HL-60/S4 treated with retinoic acid at 250 ng/mL for 4 days and 3 days (cell line): Measurements from ENCODE around the gene AFM.
"Not testable (repeated sequence)": the region's sequence is repeated elsewhere in the genome, so short reads cannot be mapped to it uniquely, and the experiment has no call there.

ENCODE experiments used
- in situ Hi-C: fragments of 300-500 bp; cut with MboI; formaldehyde crosslinking; loops from 2 replicates; pipeline ENCODE4 v1.7.0; 2022; ENCODE audit warnings: low sequenced_read_pairs

The AFM gene

DNA sequence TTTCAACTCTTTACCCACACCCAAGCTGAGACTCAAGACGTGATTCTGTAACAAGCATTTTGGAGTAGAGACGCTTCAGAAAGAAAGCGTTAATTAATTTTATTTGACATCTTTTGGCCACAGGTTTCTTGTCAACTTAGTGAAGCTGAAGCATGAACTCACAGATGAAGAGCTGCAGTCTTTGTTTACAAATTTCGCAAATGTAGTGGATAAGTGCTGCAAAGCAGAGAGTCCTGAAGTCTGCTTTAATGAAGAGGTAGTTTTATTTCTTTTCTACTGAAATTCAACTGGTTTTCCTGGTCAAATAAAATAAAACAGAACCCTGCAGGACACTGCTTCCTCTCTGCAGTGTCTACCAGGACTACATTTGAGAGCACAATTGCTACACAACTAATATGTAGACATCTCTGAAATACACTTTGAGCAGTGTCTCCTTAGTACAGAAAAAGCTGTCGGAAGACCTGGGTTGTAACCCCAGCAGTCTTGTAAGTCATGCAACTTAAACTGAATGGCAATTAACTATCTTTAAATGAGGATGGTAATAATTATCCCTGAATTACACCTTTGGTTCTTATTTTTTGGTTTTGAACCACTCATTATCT, 20.2 kb downstream of the AFM start:
- in situ Hi-C loops: no loop called here

DNA sequence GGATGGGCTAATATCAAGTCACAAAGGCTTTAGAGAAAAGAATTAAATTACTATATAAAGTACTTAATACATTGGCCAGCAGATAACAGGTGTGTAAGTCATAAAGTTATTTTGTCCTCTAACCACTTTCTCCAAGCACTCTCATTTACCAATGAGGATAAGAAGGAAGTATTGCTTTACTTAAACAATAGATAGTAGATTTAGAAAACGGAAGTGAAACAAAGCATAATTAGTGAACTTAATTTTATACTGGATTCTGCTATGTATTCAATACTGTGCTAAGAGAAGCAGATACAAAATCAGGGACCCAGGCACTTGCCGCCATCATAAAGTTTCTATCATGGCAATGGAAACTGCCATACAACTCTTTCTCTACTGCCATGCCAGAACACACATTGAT, 24.0 kb downstream of the AFM start:
- in situ Hi-C loops: no loop called here

DNA sequence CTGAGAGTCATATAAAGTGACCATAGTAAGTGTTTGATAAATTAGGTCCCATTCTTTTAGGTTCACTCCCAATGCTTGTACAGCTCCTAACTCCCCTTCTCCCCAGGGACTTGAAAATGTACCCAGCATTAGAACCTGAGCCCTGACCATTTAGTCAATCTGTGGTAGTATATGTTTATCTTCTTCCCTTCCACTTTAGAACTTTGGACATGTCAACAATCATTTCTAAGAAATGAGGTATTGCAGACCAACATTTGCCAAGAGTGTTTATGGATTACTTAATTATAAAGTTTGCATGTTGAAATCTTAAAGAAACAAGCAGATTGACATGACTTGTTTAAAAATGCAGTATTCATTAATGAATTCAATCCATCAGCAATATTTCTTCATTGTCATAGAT, 26.0 kb downstream of the AFM start:
- in situ Hi-C loops: no loop called here

DNA sequence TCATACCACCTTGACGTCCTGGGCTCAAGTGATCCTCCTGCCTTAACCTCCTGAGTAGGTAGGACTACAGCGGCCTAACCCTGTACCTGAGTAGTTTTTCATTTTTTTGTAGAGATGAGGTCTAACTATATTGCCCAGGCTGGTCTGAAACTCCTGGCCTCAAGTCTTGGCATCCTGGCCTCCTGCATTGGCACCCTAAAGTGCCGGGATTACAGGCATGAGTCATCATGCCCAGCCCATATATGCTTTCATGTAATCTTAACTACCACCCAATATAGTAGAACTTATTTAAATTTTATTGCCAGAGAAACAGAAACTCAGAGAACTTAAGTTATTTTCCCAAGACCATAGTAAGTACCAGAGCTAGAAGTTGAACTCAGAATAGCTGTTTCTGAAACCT, 27.1 kb downstream of the AFM start:
- in situ Hi-C loops: no loop called here

DNA sequence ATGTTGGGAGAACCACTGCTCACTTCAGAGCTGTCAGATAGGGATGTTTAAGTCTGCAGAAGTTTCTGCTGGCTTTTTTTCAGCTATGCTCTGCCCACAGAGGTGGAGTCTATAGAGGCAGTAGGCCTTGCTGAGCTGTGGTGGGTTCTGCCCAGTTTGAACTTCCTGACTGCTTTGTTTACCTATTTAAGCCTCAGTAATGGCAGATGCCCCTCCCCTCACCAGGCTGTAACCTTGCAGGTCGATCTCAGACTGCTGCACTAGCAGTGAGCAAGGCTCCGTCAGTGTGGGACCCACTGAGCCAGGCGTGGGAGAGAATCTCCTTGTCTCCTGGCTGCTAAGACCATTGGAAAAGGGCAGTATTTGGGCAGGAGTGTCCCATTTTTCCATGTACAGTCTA, 36.8 kb downstream of the AFM start:
- in situ Hi-C loops: no loop called here

DNA sequence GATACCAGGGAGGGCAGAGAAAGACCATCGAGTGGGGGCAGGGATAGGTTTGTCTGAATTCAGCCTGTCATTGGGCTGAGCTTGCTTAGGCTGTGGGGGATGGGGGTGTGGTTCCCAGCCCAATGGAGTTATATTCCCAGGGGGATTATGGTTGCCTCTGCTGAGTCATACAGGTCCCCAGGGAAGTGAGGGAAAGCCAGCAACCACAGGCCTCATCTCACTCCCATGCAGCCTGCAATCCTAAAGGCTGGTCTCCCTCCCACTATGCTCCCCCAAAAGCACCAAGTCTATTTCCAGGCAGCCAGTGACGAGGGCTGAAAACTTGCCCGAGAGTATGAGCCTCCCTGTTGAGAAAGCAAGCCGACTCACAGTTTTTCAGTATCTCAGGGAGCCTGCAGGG, 39.3 kb downstream of the AFM start:
- in situ Hi-C loops: no loop called here

DNA sequence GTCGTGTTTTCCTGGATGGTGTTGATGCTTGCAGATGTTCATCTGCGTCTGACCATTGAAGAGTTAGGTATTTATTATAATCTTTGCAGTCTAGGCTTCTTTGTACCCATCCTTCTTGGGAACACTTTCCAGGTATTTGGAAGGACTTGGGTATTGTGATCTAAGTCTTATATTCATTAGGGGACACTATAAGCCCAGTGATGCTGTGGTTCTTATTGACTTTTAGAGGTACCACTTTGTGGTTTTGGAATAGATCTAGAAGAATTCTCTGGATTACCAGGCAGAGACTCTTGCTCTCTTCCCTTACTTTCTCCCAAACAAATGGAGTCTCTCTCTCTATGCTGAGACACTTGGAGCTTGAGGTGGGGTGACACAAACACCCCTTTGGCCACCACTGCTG, 41.6 kb downstream of the AFM start:
- in situ Hi-C loops: no loop called here

DNA sequence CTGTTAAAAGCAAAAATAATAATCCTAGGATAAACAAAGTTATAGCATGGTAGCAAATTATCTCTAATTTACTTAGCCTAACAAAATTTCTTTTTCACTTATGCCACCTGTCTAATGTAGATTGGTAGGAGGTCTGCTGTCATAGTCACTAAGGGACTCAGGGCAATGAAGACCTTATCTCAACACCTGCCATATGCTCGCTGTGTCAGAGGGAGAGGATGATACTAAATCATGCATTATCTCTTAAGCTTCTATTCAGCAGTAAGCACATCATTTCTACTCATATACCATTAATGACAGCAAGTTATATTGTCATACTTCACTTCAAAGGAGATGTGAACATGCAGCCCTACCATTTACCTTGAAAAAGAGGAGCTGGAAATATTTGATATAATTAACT, 44.1 kb downstream of the AFM start:
- in situ Hi-C loops: no loop called here

DNA sequence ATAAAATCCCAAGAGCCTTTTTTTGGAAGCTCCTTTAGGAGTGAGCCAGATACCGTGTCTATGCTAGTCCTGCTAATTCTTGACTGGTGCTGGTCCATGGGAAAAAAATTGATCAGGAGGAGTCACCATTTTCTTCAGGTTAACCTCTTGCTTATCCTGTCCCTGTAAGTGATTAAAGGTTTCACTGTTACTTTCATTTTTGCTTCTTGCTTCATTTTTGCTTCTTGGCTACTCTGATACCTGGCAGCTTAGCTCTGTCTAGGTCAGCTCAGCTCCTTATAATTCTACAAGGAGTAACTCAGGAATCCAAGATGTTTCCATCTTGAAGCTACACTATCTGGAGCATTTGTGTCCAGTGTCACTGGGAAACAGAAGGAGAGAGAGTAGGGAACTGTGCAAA, 45.7 kb downstream of the AFM start:
- in situ Hi-C loops: no loop called here

DNA sequence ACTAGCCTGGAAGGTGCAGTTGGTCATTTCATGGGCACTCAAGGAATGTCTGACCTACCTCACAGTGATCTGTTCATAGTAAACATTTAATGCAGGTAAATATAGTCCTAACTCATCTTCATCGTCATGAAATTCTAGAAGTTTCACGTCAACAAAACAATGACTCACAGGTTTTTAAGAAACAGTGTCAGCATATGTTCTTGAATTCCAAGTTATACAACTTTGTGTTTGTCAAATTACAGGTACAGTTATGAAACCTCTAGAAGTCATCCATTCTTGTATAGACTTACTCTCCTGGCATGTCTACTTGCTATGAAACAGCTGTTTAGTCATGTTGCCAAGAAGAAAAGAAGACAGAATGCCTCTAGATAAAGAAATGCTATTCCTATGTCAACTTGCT, 46.6 kb downstream of the AFM start:
- in situ Hi-C loops: no loop called here

DNA sequence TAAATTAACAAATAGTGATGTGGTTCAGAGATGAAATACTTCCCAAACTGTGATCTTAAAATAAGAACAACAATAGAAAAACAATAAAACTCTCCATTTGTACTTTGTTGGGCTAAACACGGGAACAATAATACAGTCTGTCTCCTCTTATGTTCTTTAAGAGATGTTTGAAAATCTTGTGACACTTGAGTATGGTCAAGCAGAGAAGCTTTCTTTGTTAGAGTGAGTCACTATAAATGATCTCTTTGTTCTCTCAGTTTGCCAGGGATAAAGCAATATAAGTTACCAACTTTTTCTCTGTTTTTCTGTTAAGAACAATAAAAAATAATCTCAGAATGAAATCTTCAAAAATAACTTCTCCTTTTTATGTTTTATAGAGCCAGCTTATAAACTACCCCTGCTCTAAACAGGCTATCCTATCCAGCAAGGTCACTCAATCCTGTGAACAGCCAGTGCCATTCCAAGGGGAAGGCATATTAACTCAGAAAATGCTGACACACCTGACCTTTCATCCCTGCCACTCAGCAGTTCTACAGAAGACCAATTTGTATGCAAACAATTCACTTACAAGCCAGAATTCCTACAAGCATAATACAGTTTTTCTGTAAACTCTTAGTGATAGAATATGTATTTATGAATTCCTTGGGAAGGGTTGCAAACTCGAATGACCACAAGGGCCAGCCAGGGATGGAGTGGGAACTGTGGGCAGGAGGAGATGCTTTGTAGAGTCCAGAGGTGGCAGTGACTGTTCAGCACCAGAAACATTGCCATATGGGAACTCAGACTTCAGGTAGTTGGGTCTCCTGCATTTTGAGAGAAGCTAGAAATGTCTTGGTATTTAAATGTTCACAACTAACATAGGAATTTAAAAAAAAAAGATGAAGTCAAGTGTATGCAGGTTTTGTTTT, 52.2 kb downstream of the AFM start:
- in situ Hi-C loops: no loop called here

DNA sequence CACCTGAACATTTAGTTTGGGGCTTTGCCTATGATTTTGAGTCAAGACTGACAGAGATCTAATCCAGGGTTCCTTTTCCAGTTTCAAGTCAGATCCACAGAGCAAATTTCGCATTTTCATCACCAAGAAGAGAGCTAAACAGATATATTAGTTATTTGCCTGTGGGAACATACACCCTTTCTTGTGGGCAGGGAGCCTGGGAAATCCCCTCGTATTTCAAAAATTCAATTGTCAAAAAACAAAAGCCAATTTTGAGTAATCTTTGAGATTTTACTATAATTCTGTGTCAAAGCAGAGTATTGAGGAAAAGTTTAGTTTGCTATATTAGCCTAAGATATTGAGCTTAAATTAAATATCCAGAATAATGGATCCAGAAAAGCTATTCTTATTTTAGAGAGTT, 56.6 kb downstream of the AFM start:
- in situ Hi-C loops: no loop called here

DNA sequence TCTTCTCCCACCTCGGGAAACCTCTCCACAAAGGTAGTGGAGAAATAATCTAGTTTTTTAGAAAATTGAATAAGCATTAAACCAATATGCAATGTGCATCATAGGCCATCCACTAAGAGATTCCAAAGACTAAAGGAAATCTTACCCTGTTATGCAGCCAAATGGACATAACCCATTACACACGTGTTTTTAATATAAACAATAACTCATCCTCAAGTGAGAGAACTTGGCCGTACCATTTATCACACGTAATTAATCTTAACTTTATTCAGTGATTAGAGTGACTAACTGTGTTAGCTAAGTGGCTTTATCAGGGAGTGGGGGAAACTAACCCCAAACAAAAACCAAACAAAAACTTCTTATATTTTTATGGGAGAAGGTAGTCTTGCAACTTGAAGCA, 57.8 kb downstream of the AFM start:
- in situ Hi-C loops: no loop called here

DNA sequence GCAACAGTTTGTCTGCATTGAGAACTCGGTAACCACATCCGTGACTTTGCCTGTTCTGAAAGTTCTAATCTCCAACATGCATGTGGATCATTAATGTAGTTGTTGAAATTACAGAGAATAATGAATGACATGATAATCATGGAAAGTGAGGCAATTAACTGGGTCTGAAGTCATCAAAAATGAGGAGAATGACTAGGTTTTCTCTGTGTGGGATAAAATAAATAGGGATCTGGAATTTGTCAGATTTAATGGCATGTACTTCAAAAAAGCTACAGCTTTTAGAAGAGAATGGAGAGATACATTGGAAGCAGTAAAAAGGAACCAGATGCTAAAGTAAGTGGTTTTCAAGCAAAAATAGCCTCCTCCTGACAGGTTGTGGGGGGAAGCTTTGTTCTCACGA, 59.3 kb downstream of the AFM start:
- in situ Hi-C loops: no loop called here

DNA sequence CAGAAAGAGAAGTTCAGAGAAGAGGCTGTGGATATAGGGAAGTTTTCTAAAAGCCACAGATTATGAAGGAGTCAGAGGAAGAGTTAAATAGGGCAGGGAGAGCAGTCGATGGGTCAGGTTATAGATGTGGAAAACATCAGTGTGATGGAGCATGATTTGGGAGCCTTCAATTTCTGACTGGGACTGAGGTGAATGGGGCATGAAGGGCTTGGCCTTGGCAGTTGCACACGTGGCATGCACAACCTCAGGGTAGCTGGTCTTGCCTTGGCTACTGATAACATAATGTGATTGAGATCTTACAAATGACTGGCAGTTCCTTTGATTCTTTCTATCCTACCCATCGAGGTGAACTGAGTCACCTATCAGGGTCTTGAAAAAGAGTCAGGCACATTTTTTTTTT, 59.7 kb downstream of the AFM start:
- in situ Hi-C loops: no loop called here

DNA sequence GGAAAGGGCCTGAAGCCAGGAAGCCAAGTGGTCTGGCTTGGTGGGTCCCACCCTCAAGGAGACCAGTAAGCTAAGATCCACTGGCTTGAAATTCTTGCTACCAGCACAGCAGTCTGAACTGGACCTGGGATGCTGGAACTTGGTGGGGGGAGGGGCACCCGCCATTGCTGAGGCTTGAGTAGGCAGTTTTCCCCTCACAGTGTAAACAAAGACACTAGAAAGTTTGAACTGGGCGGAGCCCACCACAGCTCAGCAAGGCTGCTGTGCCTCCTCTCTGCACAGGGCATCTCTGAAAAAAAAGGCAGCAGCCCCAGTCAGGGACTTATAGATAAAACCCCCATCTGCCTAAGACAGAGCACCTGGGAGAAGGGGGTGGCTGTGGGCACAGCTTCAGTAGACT, 63.1 kb downstream of the AFM start:
- in situ Hi-C loops: no loop called here

DNA sequence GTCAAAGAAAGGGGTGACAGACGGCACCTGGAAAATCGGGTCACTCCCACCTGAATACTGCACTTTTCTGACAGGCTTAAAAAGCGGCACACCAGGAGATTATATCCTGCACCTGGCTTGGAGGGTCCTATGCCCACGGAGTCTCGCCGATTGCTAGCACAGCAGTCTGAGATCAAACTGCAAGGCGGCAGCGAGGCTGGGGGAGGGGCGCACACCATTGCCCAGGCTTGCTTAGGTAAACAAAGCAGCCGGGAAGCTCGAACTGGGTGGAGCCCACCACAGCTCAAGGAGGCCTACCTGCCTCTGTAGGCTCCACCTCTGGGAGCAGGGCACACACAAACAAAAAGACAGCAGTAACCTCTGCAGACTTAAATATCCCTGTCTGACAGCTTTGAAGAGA, 69.3 kb downstream of the AFM start:
- in situ Hi-C loops: not testable (repeated sequence)
